ENCODE results near the gene MUC4.

DNA sequence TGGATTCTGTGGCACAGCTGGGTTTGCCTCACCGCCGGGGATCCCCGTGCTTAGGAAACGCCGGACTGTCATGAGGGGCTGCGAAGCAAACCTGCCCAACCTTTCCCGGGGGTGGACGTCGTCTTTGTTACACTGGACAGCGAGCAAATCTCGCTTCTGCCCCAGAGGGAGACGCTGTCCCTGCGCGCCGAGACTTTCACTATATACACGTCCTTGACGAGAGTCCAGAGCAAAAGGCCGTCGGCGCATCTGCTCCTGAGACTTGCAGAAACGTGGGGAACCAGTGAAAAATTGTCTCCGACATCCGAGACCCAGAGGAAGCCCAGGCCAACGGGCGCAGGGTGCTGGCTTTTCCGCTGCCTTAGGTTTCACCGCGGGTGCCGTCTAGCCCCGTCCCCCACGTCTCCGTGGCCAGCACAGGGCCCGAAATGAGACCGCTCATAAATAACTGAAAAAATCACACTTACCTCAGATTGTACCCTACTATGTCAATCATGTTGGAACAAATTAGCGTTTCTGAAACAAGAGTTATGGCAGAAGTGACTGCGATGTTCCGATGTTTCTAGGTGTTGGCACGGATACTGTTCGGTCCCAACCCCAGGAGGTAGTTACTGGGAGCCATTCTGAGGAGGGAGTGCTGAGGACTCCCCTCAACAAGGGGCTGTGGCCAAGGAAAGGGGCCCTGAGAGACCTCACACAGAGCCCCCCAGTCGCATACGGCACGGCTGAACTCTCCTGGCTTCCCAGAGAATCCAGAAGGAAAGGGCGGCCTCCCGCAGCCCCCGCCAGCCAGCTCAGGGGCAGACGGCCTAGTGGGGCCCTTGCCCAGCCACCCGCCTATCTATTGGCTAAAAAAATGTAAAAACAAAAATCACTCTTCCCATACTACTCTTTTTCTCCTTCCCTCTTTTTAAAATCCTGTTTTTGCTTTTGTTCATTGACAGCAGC is 14.4 kb upstream of the MUC4 start:
- TF ChIP-seq, protein P1, sequence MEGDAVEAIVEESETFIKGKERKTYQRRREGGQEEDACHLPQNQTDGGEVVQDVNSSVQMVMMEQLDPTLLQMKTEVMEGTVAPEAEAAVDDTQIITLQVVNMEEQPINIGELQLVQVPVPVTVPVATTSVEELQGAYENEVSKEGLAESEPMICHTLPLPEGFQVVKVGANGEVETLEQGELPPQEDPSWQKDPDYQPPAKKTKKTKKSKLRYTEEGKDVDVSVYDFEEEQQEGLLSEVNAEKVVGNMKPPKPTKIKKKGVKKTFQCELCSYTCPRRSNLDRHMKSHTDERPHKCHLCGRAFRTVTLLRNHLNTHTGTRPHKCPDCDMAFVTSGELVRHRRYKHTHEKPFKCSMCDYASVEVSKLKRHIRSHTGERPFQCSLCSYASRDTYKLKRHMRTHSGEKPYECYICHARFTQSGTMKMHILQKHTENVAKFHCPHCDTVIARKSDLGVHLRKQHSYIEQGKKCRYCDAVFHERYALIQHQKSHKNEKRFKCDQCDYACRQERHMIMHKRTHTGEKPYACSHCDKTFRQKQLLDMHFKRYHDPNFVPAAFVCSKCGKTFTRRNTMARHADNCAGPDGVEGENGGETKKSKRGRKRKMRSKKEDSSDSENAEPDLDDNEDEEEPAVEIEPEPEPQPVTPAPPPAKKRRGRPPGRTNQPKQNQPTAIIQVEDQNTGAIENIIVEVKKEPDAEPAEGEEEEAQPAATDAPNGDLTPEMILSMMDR (conservative IDR thresholded peaks at IDR 0.05; ENCODE audit: low read depth in 2 of 2) = no peak
- TF ChIP-seq EZH2 (IDR thresholded peaks at IDR 0.05; ENCODE audit: low read depth, unreplicated experiment) (no peak), EZH2phosphoT487 (IDR thresholded peaks at IDR 0.05; ENCODE audit: unreplicated experiment) (no peak), POLR2AphosphoS5 (IDR thresholded peaks at IDR 0.05; ENCODE audit: low read depth) (no peak), JUNB (IDR thresholded peaks at IDR 0.05; ENCODE audit: unreplicated experiment) (no peak), STAT1 (IDR thresholded peaks at IDR 0.05; ENCODE audit: unreplicated experiment) (no peak), CREB1 (CRISPR knock-in tag; IDR thresholded peaks at IDR 0.05; ENCODE audit: low read depth) (no peak), NANOG (IDR thresholded peaks at IDR 0.05; ENCODE audit: borderline replicate concordance) (no peak)
- TF ChIP-seq, protein P2, sequence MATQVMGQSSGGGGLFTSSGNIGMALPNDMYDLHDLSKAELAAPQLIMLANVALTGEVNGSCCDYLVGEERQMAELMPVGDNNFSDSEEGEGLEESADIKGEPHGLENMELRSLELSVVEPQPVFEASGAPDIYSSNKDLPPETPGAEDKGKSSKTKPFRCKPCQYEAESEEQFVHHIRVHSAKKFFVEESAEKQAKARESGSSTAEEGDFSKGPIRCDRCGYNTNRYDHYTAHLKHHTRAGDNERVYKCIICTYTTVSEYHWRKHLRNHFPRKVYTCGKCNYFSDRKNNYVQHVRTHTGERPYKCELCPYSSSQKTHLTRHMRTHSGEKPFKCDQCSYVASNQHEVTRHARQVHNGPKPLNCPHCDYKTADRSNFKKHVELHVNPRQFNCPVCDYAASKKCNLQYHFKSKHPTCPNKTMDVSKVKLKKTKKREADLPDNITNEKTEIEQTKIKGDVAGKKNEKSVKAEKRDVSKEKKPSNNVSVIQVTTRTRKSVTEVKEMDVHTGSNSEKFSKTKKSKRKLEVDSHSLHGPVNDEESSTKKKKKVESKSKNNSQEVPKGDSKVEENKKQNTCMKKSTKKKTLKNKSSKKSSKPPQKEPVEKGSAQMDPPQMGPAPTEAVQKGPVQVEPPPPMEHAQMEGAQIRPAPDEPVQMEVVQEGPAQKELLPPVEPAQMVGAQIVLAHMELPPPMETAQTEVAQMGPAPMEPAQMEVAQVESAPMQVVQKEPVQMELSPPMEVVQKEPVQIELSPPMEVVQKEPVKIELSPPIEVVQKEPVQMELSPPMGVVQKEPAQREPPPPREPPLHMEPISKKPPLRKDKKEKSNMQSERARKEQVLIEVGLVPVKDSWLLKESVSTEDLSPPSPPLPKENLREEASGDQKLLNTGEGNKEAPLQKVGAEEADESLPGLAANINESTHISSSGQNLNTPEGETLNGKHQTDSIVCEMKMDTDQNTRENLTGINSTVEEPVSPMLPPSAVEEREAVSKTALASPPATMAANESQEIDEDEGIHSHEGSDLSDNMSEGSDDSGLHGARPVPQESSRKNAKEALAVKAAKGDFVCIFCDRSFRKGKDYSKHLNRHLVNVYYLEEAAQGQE (IDR thresholded peaks at IDR 0.05; ENCODE audit: unreplicated experiment) = no peak
